Activated CD4-positive, alpha-beta T cell treated with anti-CD3 and anti-CD28 coated beads, Interleukin-2, amount 10 ng/mL, durations not matched to agents 7 days and 5 days (primary cell): ENCODE results near the gene OPCML. TPM values are rescaled to one million over a fixed set of nuclear protein-coding genes. Genes with fewer than 3 reads are reported as not detected.
A peak's percentile ranks its signal among the peaks of the same experiment; 100 is the strongest.

ENCODE experiments used
- CTCF ChIA-PET: fragments of 350-600 bp; sonication (Branson Sonifier 250); formaldehyde crosslinking; loops from one replicate; lab custom pipeline; 2021; ENCODE audit warnings: antibody characterized with exemption; lab: Charles Lee
- POLR2A ChIA-PET: fragments of 350-600 bp; sonication (Branson Sonifier 250); formaldehyde crosslinking; loops from one replicate; lab custom pipeline; 2021; ENCODE audit warnings: antibody characterized with exemption; lab: Charles Lee
- DNase-seq: peaks from one replicate; pipeline ENCODE4 v3.0.0-alpha.2; 2020
- H3K27ac Mint-ChIP-seq: one replicate; pipeline ENCODE4 v1.8.0; 2021; ENCODE audit warnings: mild to moderate bottlenecking, moderate library complexity, mixed read lengths
- H3K27me3 Mint-ChIP-seq: one replicate; pipeline ENCODE4 v1.8.0; 2021; ENCODE audit warnings: mixed read lengths
- H3K36me3 Mint-ChIP-seq: one replicate; pipeline ENCODE4 v1.8.0; 2021; ENCODE audit warnings: low read depth, mixed read lengths
- H3K4me1 Mint-ChIP-seq: one replicate; pipeline ENCODE4 v1.8.0; 2021; ENCODE audit warnings: mixed read lengths
- H3K4me3 Mint-ChIP-seq: one replicate; pipeline ENCODE4 v1.8.0; 2021; ENCODE audit warnings: mild to moderate bottlenecking, moderate library complexity, mixed read lengths
- H3K9me3 Mint-ChIP-seq: one replicate; pipeline ENCODE4 v1.8.0; 2021; ENCODE audit warnings: mixed read lengths
- total RNA-seq, 2 experiments: library from RNA; stranded (reverse); gene quantifications; one replicate each; pipeline ENCODE4 v1.2.3, GENCODE V29; 2021

OPCML gene
- total RNA-seq, 2 experiments from 2014 or later, result not detected

DNA sequence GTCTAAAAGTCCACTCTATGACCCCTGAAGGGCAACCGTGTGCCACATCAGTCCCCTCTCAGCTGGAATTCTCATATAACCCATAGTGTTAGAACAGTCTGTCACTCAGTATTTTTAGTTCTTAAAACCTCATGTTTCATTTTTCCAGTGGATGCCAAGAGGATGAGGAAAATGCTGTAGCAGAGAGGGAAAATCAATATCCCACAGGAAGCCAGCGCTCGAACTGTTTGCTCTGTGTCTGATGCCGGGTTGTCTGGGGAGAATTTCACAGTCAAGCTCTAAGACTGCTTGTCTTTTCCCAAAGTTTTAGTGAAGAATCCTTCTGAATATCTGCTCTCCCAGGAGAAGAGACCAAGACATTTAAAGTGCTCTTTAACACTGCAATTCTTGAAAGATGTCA, 360.9 kb downstream of the OPCML start:
- ChIA-PET CTCF (no interaction called here), POLR2A (no interaction called here)
- DNase-seq, result no peak
- no peaks in the 10 kb centered on the region for H3K4me1 Mint-ChIP-seq
- H3K36me3 Mint-ChIP-seq, result no peaks in the 10 kb centered on the region
- H3K27me3 Mint-ChIP-seq, result no peaks in the 10 kb centered on the region
- H3K27ac Mint-ChIP-seq, result no peak overlapping the region
- H3K4me3 Mint-ChIP-seq, result no peak overlapping the region
- no peaks in the 10 kb centered on the region for H3K9me3 Mint-ChIP-seq

- no peak for DNase-seq
- POLR2A ChIA-PET, result no interaction called here
- no peak overlapping the region for H3K27ac Mint-ChIP-seq
- H3K4me3 Mint-ChIP-seq, result no peak overlapping the region
- H3K36me3 Mint-ChIP-seq, result no peaks in the 10 kb centered on the region
- H3K9me3 Mint-ChIP-seq, result no peaks in the 10 kb centered on the region
- CTCF ChIA-PET, result no interaction called here
- no peaks in the 10 kb centered on the region for H3K4me1 Mint-ChIP-seq
- H3K27me3 Mint-ChIP-seq, result no peaks in the 10 kb centered on the region
Observed at GRCh38 chr11:133168016-133168415, 364.3 kb downstream of the OPCML start.

- H3K27ac Mint-ChIP-seq, result no peak overlapping the region
- H3K27me3 Mint-ChIP-seq, result no peaks in the 10 kb centered on the region
- CTCF ChIA-PET, result no interaction called here
- no peaks in the 10 kb centered on the region for H3K36me3 Mint-ChIP-seq
- H3K4me1 Mint-ChIP-seq, result no peaks in the 10 kb centered on the region
- H3K9me3 Mint-ChIP-seq, result no peaks in the 10 kb centered on the region
- POLR2A ChIA-PET, result no interaction called here
- no peak overlapping the region for H3K4me3 Mint-ChIP-seq
- no peak for DNase-seq
Observed at GRCh38 chr11:133166662-133167061, 365.6 kb downstream of the OPCML start.

DNA sequence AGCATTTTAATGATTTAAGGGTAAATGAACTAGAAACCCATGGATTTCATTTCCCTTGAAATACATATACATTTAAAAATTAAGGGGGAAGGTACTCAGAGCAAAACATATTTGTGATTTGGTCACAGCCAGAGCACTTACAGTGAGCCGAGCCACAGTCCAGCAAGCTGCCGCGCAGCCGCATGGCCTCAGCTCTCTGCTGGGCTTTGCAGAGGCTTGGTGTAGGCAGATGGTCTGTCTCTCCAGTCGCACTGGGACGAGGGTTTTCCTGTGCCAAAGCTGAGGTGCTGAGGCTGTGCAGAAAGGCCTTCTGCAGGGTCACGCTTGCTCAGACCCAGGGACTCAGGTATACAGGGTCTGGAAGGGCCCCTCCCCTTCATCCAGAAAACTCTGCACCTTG, 367.3 kb downstream of the OPCML start:
- ChIA-PET POLR2A (no interaction called here), CTCF (no interaction called here)
- Mint-ChIP-seq H3K9me3 (no peaks in the 10 kb centered on the region), H3K4me3 (no peak overlapping the region), H3K27me3 (no peaks in the 10 kb centered on the region), H3K27ac (no peak overlapping the region), H3K36me3 (no peaks in the 10 kb centered on the region), H3K4me1 (no peaks in the 10 kb centered on the region)
- no peak for DNase-seq

DNA sequence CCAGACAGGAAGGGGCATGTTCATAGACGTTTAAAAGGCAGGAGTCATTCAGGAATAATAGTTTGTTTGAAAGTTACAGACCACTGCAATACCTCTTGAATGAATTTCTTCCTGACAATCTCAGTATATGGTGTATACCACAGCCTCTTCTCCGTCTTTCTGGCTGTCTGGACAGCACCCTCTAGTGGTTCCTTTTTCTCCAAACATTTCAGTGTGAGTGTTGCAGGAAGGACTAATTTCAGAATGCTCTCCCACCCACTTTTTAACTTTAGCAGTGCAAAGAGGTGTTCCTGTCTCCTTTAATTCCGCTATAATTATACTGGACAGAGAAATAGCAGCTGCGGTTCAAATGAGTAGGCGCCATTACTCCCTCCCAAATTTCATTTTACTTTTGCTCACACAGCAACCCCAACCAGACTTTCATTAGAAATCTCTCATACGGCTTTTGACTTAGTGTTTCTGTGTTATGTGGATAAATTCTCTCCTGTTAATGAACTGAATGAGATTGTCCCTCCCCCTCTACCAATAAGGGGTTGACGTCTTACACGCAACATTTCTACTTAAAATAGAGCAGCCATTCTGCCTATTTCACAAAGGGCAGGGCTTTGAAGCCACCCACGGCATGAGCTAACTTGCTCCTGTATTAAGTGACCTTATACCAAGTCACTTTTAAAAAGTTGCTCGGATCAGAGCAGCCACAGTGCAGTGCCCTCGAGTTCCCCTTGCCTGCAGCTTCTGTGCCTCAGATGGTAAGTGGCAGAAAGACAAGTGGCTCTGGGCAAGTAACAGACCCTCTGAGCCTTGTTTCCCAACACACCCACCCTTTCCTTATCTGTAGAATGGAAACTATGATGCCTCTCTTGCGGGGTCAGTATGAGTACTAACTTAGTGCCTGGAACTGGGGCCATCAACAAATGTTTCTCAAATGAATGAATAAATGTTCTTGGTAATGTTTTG, 368.6 kb downstream of the OPCML start:
- ChIA-PET CTCF (no interaction called here), POLR2A (no interaction called here)
- no peak overlapping the region for H3K4me3 Mint-ChIP-seq
- H3K27ac Mint-ChIP-seq, result no peak overlapping the region
- H3K27me3 Mint-ChIP-seq, result no peaks in the 10 kb centered on the region
- H3K36me3 Mint-ChIP-seq, result no peaks in the 10 kb centered on the region
- H3K4me1 Mint-ChIP-seq, result no peaks in the 10 kb centered on the region
- no peaks in the 10 kb centered on the region for H3K9me3 Mint-ChIP-seq
- DNase-seq, result peak; percentile 27

GRCh38 chr11:133162227-133162626, 370.1 kb downstream of the OPCML start:
- Mint-ChIP-seq H3K27me3 (no peaks in the 10 kb centered on the region), H3K36me3 (no peaks in the 10 kb centered on the region), H3K4me1 (no peaks in the 10 kb centered on the region), H3K4me3 (no peak overlapping the region), H3K27ac (no peak overlapping the region), H3K9me3 (no peaks in the 10 kb centered on the region)
- CTCF ChIA-PET, result no interaction called here
- POLR2A ChIA-PET, result no interaction called here
- DNase-seq, result no peak

GRCh38 chr11:133160754-133161153, 371.5 kb downstream of the OPCML start:
- H3K4me1 Mint-ChIP-seq, result no peaks in the 10 kb centered on the region
- no peak overlapping the region for H3K27ac Mint-ChIP-seq
- no peak for DNase-seq
- H3K36me3 Mint-ChIP-seq, result no peaks in the 10 kb centered on the region
- H3K27me3 Mint-ChIP-seq, result no peaks in the 10 kb centered on the region
- ChIA-PET POLR2A (no interaction called here), CTCF (no interaction called here)
- no peak overlapping the region for H3K4me3 Mint-ChIP-seq
- no peaks in the 10 kb centered on the region for H3K9me3 Mint-ChIP-seq

- Mint-ChIP-seq H3K27me3 (no peaks in the 10 kb centered on the region), H3K9me3 (no peaks in the 10 kb centered on the region), H3K27ac (no peak overlapping the region), H3K4me1 (no peaks in the 10 kb centered on the region), H3K4me3 (no peak overlapping the region), H3K36me3 (no peaks in the 10 kb centered on the region)
- no peak for DNase-seq
- POLR2A ChIA-PET, result no interaction called here
- CTCF ChIA-PET, result no interaction called here
Observed at GRCh38 chr11:133156986-133157745, 375.1 kb downstream of the OPCML start.

GRCh38 chr11:133154781-133155180, 377.5 kb downstream of the OPCML start:
- H3K27ac Mint-ChIP-seq, result no peak overlapping the region
- no peaks in the 10 kb centered on the region for H3K4me1 Mint-ChIP-seq
- H3K36me3 Mint-ChIP-seq, result no peaks in the 10 kb centered on the region
- H3K4me3 Mint-ChIP-seq, result no peak overlapping the region
- no peaks in the 10 kb centered on the region for H3K9me3 Mint-ChIP-seq
- CTCF ChIA-PET, result no interaction called here
- POLR2A ChIA-PET, result no interaction called here
- H3K27me3 Mint-ChIP-seq, result no peaks in the 10 kb centered on the region
- no peak for DNase-seq

- Mint-ChIP-seq H3K27ac (no peak overlapping the region), H3K4me1 (no peaks in the 10 kb centered on the region), H3K4me3 (no peak overlapping the region), H3K9me3 (no peaks in the 10 kb centered on the region), H3K27me3 (no peaks in the 10 kb centered on the region), H3K36me3 (no peaks in the 10 kb centered on the region)
- ChIA-PET CTCF (no interaction called here), POLR2A (no interaction called here)
- no peak for DNase-seq
Observed at GRCh38 chr11:133154076-133154475, 378.2 kb downstream of the OPCML start.

- ChIA-PET POLR2A (no interaction called here), CTCF (no interaction called here)
- Mint-ChIP-seq H3K27ac (no peak overlapping the region), H3K4me1 (no peaks in the 10 kb centered on the region), H3K9me3 (no peaks in the 10 kb centered on the region), H3K27me3 (no peaks in the 10 kb centered on the region), H3K36me3 (no peaks in the 10 kb centered on the region), H3K4me3 (no peak overlapping the region)
- DNase-seq, result no peak
Observed at GRCh38 chr11:133153031-133153430, 379.3 kb downstream of the OPCML start.

DNA sequence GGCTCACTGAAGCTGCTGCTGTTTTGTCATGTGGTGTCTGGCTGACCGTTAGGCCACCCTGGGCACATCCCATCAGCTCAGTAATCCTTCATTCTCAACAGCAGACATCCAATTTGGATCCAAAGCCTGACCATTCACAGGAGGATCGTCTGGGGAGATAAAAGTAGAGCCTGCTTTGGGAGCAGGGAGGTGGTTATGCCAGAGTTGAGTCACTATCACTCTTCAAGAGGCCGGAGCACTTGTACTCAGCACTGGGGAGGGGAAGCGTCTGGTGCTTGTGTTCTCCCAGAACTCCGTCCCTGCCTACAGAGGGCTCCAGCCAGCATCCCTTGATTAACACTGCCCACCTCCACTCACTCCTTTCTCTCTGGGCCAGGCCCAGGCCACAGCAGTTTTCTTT, 382.6 kb downstream of the OPCML start:
- no peak for DNase-seq

DNA sequence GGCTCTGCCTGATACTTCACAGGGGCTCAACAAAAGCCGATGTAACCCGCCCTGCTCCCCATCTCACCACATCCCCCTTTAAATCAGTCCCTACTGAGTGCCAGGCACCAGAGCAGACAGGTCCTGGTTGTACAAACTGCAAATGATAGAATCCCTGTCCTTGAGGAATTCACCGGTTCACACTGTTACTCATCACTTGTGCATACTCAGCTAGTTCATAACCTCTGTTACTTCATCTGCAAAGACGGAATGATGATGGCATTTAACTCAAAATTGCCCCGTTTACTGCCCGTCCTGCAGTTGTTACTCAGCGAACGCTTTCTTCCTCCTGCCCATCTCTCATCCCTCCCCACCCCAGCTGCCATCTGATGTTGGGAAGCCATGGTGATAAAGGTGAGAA, 384.7 kb downstream of the OPCML start:
- no peaks in the 10 kb centered on the region for H3K36me3 Mint-ChIP-seq
- H3K27ac Mint-ChIP-seq, result no peak overlapping the region
- H3K4me3 Mint-ChIP-seq, result no peak overlapping the region
- no peaks in the 10 kb centered on the region for H3K27me3 Mint-ChIP-seq
- DNase-seq, result no peak
- POLR2A ChIA-PET, result no interaction called here
- H3K9me3 Mint-ChIP-seq, result no peaks in the 10 kb centered on the region
- CTCF ChIA-PET, result no interaction called here
- no peaks in the 10 kb centered on the region for H3K4me1 Mint-ChIP-seq

More for the DNA sequence above, 382.6 kb downstream of the OPCML start:
- ChIA-PET CTCF (no interaction called here), POLR2A (no interaction called here)
- Mint-ChIP-seq H3K27me3 (no peaks in the 10 kb centered on the region), H3K4me1 (no peaks in the 10 kb centered on the region), H3K4me3 (no peak overlapping the region), H3K27ac (no peak overlapping the region), H3K36me3 (no peaks in the 10 kb centered on the region), H3K9me3 (no peaks in the 10 kb centered on the region)
